ENCODE results near the gene PLEKHM2.

Gene PLEKHM2

GRCh38 chr1:15762546-15762945 is 78.4 kb downstream of the PLEKHM2 start:
- no peak overlapping the region for H3K4me3 ChIP-seq (replicated peaks in 1 of 2; ENCODE audit: low read depth in 2 of 2, low read length in 2 of 2)
- no peak for DNase-seq (ENCODE audit: low read depth in 2 of 2)
- TF ChIP-seq, protein P1, sequence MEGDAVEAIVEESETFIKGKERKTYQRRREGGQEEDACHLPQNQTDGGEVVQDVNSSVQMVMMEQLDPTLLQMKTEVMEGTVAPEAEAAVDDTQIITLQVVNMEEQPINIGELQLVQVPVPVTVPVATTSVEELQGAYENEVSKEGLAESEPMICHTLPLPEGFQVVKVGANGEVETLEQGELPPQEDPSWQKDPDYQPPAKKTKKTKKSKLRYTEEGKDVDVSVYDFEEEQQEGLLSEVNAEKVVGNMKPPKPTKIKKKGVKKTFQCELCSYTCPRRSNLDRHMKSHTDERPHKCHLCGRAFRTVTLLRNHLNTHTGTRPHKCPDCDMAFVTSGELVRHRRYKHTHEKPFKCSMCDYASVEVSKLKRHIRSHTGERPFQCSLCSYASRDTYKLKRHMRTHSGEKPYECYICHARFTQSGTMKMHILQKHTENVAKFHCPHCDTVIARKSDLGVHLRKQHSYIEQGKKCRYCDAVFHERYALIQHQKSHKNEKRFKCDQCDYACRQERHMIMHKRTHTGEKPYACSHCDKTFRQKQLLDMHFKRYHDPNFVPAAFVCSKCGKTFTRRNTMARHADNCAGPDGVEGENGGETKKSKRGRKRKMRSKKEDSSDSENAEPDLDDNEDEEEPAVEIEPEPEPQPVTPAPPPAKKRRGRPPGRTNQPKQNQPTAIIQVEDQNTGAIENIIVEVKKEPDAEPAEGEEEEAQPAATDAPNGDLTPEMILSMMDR (IDR thresholded peaks at IDR 0.05; ENCODE audit: low read depth, low read length), result no peak

GRCh38 chr1:15764269-15764764 is 80.2 kb downstream of the PLEKHM2 start:
- DNase-seq (ENCODE audit: low read depth in 2 of 2), result no peak
- TF ChIP-seq, protein P1 (IDR thresholded peaks at IDR 0.05; ENCODE audit: low read depth, low read length), result no peak
- no peak overlapping the region for H3K4me3 ChIP-seq (replicated peaks in 1 of 2; ENCODE audit: low read depth in 2 of 2, low read length in 2 of 2)

- TF ChIP-seq, protein P1 (IDR thresholded peaks at IDR 0.05; ENCODE audit: low read depth, low read length), result no peak
- no peak overlapping the region for H3K4me3 ChIP-seq (replicated peaks in 1 of 2; ENCODE audit: low read depth in 2 of 2, low read length in 2 of 2)
- DNase-seq (ENCODE audit: low read depth in 2 of 2), result no peak
Measured at GRCh38 chr1:15764890-15765289, 80.8 kb downstream of the PLEKHM2 start.

- H3K4me3 ChIP-seq (replicated peaks in 1 of 2; ENCODE audit: low read depth in 2 of 2, low read length in 2 of 2), result no peak overlapping the region
- TF ChIP-seq, protein P1 (IDR thresholded peaks at IDR 0.05; ENCODE audit: low read depth, low read length), result no peak
- DNase-seq (ENCODE audit: low read depth in 2 of 2), result peak; percentile 67 to 82
Measured at GRCh38 chr1:15765495-15766194, 81.5 kb downstream of the PLEKHM2 start.

DNA sequence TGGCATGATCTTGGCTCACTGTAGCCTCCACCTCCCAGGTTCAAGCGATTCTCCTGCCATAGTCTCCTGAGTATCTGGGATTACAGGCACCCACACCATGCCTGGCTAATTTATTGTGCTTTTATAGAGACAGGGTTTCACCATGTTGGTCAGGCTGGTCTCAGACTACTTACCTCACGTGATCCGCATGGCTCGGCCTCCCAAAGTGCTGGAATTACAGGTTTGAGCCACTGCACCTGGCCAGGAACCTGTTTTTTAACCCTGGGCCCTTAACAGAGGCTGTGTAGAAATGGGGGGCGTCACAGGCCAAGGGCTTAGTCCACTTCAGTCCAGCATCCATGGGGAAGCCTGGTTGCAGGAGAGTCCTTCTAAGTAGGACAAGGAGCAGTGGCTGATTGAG is 83.8 kb downstream of the PLEKHM2 start:
- TF ChIP-seq, protein P1 (IDR thresholded peaks at IDR 0.05; ENCODE audit: low read depth, low read length), result no peak

GRCh38 chr1:15768388-15768787 is 84.3 kb downstream of the PLEKHM2 start:
- no peak overlapping the region for H3K4me3 ChIP-seq (replicated peaks in 1 of 2; ENCODE audit: low read depth in 2 of 2, low read length in 2 of 2)
- DNase-seq (ENCODE audit: low read depth in 2 of 2), result no peak
- TF ChIP-seq, protein P1 (IDR thresholded peaks at IDR 0.05; ENCODE audit: low read depth, low read length), result no peak

More for the DNA sequence above, 83.8 kb downstream of the PLEKHM2 start:
- no peak overlapping the region for H3K4me3 ChIP-seq (replicated peaks in 1 of 2; ENCODE audit: low read depth in 2 of 2, low read length in 2 of 2)
- DNase-seq (ENCODE audit: low read depth in 2 of 2), result no peak
